Inflammatory macrophage treated with lipopolysaccharide for 4 hours (primary cell): ENCODE results near the gene GABRB3.
"Not testable (repeated sequence)": the region's sequence is repeated elsewhere in the genome, so short reads cannot be mapped to it uniquely, and the experiment has no call there.

Experiments used
- DNase-seq: peaks from one replicate; pipeline ENCODE4 v3.0.0-alpha.2; 2020

The GABRB3 gene

GRCh38 chr15:26731965-26732364 lies 40.9 kb downstream of the GABRB3 start:
- no peak for DNase-seq

- no peak for DNase-seq
These were observed 43.3 kb downstream of the GABRB3 start for GRCh38 chr15:26729581-26729980.

- no peak for DNase-seq
These were observed 43.8 kb downstream of the GABRB3 start for GRCh38 chr15:26729030-26729429.

- no peak for DNase-seq
These were observed 48.3 kb downstream of the GABRB3 start for GRCh38 chr15:26724381-26725150.

- no peak for DNase-seq
These were observed 50.2 kb downstream of the GABRB3 start for GRCh38 chr15:26722621-26723160.

- no peak for DNase-seq
These were observed 51.5 kb downstream of the GABRB3 start for GRCh38 chr15:26721232-26721967.

- DNase-seq = no peak
These were observed 52.3 kb downstream of the GABRB3 start for GRCh38 chr15:26720546-26720945.

- DNase-seq = not testable (repeated sequence)
These were observed 53.0 kb downstream of the GABRB3 start for GRCh38 chr15:26719866-26720265.

- DNase-seq = no peak
These were observed 56.8 kb downstream of the GABRB3 start for GRCh38 chr15:26716069-26716468.

GRCh38 chr15:26713498-26713897 lies 59.4 kb downstream of the GABRB3 start:
- DNase-seq = no peak

GRCh38 chr15:26712335-26712734 lies 60.5 kb downstream of the GABRB3 start:
- DNase-seq = no peak

GRCh38 chr15:26711445-26711844 lies 61.4 kb downstream of the GABRB3 start:
- no peak for DNase-seq

- DNase-seq = no peak
These were observed 70.5 kb downstream of the GABRB3 start for GRCh38 chr15:26702381-26702780.

GRCh38 chr15:26698555-26698954 lies 74.3 kb downstream of the GABRB3 start:
- DNase-seq = no peak

- DNase-seq = no peak
These were observed 75.0 kb downstream of the GABRB3 start for GRCh38 chr15:26697913-26698312.

- no peak for DNase-seq
These were observed 81.6 kb downstream of the GABRB3 start for GRCh38 chr15:26691249-26691648.

- no peak for DNase-seq
These were observed 82.1 kb downstream of the GABRB3 start for GRCh38 chr15:26690778-26691177.

- no peak for DNase-seq
These were observed 83.4 kb downstream of the GABRB3 start for GRCh38 chr15:26689462-26689861.

GRCh38 chr15:26686547-26687187 lies 86.2 kb downstream of the GABRB3 start:
- no peak for DNase-seq

GRCh38 chr15:26682598-26683164 lies 90.2 kb downstream of the GABRB3 start:
- no peak for DNase-seq

- DNase-seq = no peak
These were observed 92.9 kb downstream of the GABRB3 start for GRCh38 chr15:26679927-26680326.

GRCh38 chr15:26676115-26676514 lies 96.8 kb downstream of the GABRB3 start:
- DNase-seq = no peak

GRCh38 chr15:26674467-26674866 lies 98.4 kb downstream of the GABRB3 start:
- no peak for DNase-seq
